ENCODE data around the gene SMDT1.

Gene SMDT1

GRCh38 chr22:42091455-42091782, 11.9 kb downstream of the SMDT1 start:
- Histone ChIP-seq H3K9me3 (ENCODE audit: control insufficient read depth, insufficient read depth, low read depth, low read length) (no peaks in the 10 kb centered on the region), H3K27ac (ENCODE audit: extremely low read depth, low read depth, low read length) (peak overlapping the region; percentile 71), H3K4me1 (ENCODE audit: control insufficient read depth, insufficient read depth, low read length) (no peaks in the 10 kb centered on the region), H3K4me3 (ENCODE audit: low read depth, low read length) (peak overlapping the region; percentile 58), H3K36me3 (ENCODE audit: control insufficient read depth in 2 of 2, insufficient read depth in 1 of 2, low read length in 2 of 2) (peaks cover 22% of the 10 kb centered on the region in 2 experiments)
- POLR2A ChIA-PET, result interaction anchor here (0.9 to 4.6 kb wide), 10 partner anchors 7 to 403 kb away, joined by 3 to 56 read pairs (median 6); partner anchors contain the start of genes CCDC134, CENPM, SEPTIN3 and SMDT1
- CTCF ChIA-PET, result interaction anchor here (0.6 to 5.4 kb wide), 33 partner anchors 9 to 501 kb away, joined by 3 to 43 read pairs (median 4); no protein-coding TSS in a partner anchor
- no peak for TF ChIP-seq ZNF16 (tag by site-specific recombination; IDR thresholded peaks at IDR 0.05; ENCODE audit: low read depth)
- no peak for TF ChIP-seq ZNF354C (tag by site-specific recombination; IDR thresholded peaks at IDR 0.05; ENCODE audit: borderline replicate concordance, low read depth)
- TF ChIP-seq SP3 (tag by site-specific recombination; IDR thresholded peaks at IDR 0.05), result no peak
- TF ChIP-seq ZNF324 (tag by site-specific recombination; IDR thresholded peaks at IDR 0.05), result no peak
- no peak for TF ChIP-seq ZNF266 (tag by site-specific recombination; IDR thresholded peaks at IDR 0.05; ENCODE audit: low read depth)
- no peak for TF ChIP-seq ZNF223 (tag by site-specific recombination; IDR thresholded peaks at IDR 0.05)
- TF ChIP-seq ZSCAN30 (tag by site-specific recombination; IDR thresholded peaks at IDR 0.05), result no peak
- TF ChIP-seq IKZF3 (tag by site-specific recombination; IDR thresholded peaks at IDR 0.05), result no peak
- no peak for TF ChIP-seq ZNF132 (tag by site-specific recombination; IDR thresholded peaks at IDR 0.05; ENCODE audit: borderline replicate concordance)
- TF ChIP-seq SP2 (tag by site-specific recombination; IDR thresholded peaks at IDR 0.05), result no peak
- no peak for TF ChIP-seq SETDB1 (IDR thresholded peaks at IDR 0.05; ENCODE audit: insufficient read length, low read length)
- no peak for TF ChIP-seq ZBTB49 (tag by site-specific recombination; IDR thresholded peaks at IDR 0.05; ENCODE audit: low read depth)
- TF ChIP-seq ZNF175 (tag by site-specific recombination; IDR thresholded peaks at IDR 0.05), result no peak
- no peak for TF ChIP-seq ZNF473 (tag by site-specific recombination; IDR thresholded peaks at IDR 0.05)
- no peak for TF ChIP-seq GLIS1 (tag by site-specific recombination; IDR thresholded peaks at IDR 0.05)
- TF ChIP-seq ZNF660 (tag by site-specific recombination; IDR thresholded peaks at IDR 0.05), result no peak
- TF ChIP-seq SCRT2 (tag by site-specific recombination; IDR thresholded peaks at IDR 0.05), result no peak; the same call in 1 of the 2 replicates
- no peak for TF ChIP-seq ZNF221 (tag by site-specific recombination; IDR thresholded peaks at IDR 0.05; ENCODE audit: borderline replicate concordance)
- no peak for TF ChIP-seq ZBTB6 (tag by site-specific recombination; IDR thresholded peaks at IDR 0.05)
- no peak for TF ChIP-seq ZNF624 (tag by site-specific recombination; IDR thresholded peaks at IDR 0.05)

GRCh38 chr22:42101199-42101598, 21.7 kb downstream of the SMDT1 start:
- Histone ChIP-seq H3K27ac (ENCODE audit: extremely low read depth, low read depth, low read length) (no peak overlapping the region), H3K36me3 (ENCODE audit: control insufficient read depth in 2 of 2, insufficient read depth in 1 of 2, low read length in 2 of 2) (no peaks in the 10 kb centered on the region; a peak in 1 of 3 replicates), H3K9me3 (ENCODE audit: control insufficient read depth, insufficient read depth, low read depth, low read length) (no peaks in the 10 kb centered on the region), H3K4me1 (ENCODE audit: control insufficient read depth, insufficient read depth, low read length) (no peaks in the 10 kb centered on the region), H3K4me3 (ENCODE audit: low read depth, low read length) (no peak overlapping the region)
- ChIA-PET CTCF (interaction anchor here (1.0 to 2.9 kb wide), 4 partner anchors 8 to 144 kb away, joined by 3 to 14 read pairs (median 7); no protein-coding TSS in a partner anchor), POLR2A (no interaction called here)
- no peak for TF ChIP-seq ZNF701 (tag by site-specific recombination; IDR thresholded peaks at IDR 0.05)
- TF ChIP-seq SETDB1 (IDR thresholded peaks at IDR 0.05; ENCODE audit: insufficient read length, low read length), result peak; percentile 47
- TF ChIP-seq ZNF121 (tag by site-specific recombination; IDR thresholded peaks at IDR 0.05), result no peak
- no peak for TF ChIP-seq ZNF37A (tag by site-specific recombination; IDR thresholded peaks at IDR 0.05)
- TF ChIP-seq ZNF558 (tag by site-specific recombination; IDR thresholded peaks at IDR 0.05), result no peak
- TF ChIP-seq ZNF146 (tag by site-specific recombination; IDR thresholded peaks at IDR 0.05), result no peak
